Activated CD4-positive, alpha-beta T cell treated with anti-CD3 and anti-CD28 coated beads, Interleukin-10, Interleukin-2, amounts not matched to agents 100 ng/mL and 50 ng/mL, durations not matched to agents 16 hours and 8 hours (primary cell): ENCODE measurements around the gene CIB4.

ENCODE experiments used
- DNase-seq: peaks from one replicate; pipeline ENCODE4 v3.0.0-alpha.2; 2020

Gene CIB4

GRCh38 chr2:26639685-26640243 is 1.4 kb downstream of the CIB4 start:
- DNase-seq = no peak

GRCh38 chr2:26637811-26638310 is 3.3 kb downstream of the CIB4 start:
- no peak for DNase-seq

GRCh38 chr2:26636935-26637334 is 4.2 kb downstream of the CIB4 start:
- no peak for DNase-seq

GRCh38 chr2:26635401-26635800 is 5.8 kb downstream of the CIB4 start:
- no peak for DNase-seq

GRCh38 chr2:26634636-26635230 is 6.4 kb downstream of the CIB4 start:
- DNase-seq = no peak

GRCh38 chr2:26633993-26634595 is 7.1 kb downstream of the CIB4 start:
- no peak for DNase-seq

- no peak for DNase-seq
These were observed 7.7 kb downstream of the CIB4 start for GRCh38 chr2:26633351-26633945.

- no peak for DNase-seq
These were observed 8.5 kb downstream of the CIB4 start for GRCh38 chr2:26632624-26633185.

- no peak for DNase-seq
These were observed 9.6 kb downstream of the CIB4 start for GRCh38 chr2:26631401-26632170.

GRCh38 chr2:26630669-26631360 is 10.4 kb downstream of the CIB4 start:
- no peak for DNase-seq

GRCh38 chr2:26630235-26630634 is 10.9 kb downstream of the CIB4 start:
- no peak for DNase-seq

- no peak for DNase-seq
These were observed 11.4 kb downstream of the CIB4 start for GRCh38 chr2:26629751-26630150.

GRCh38 chr2:26629346-26629630 is 11.9 kb downstream of the CIB4 start:
- no peak for DNase-seq

GRCh38 chr2:26628561-26629345 is 12.4 kb downstream of the CIB4 start:
- DNase-seq = no peak

GRCh38 chr2:26627350-26628105 is 13.6 kb downstream of the CIB4 start:
- DNase-seq = no peak

GRCh38 chr2:26626606-26627005 is 14.6 kb downstream of the CIB4 start:
- no peak for DNase-seq

- no peak for DNase-seq
These were observed 17.3 kb downstream of the CIB4 start for GRCh38 chr2:26623541-26624495.

- DNase-seq = no peak
These were observed 19.5 kb downstream of the CIB4 start for GRCh38 chr2:26621469-26622199.

- DNase-seq = no peak
These were observed 21.0 kb downstream of the CIB4 start for GRCh38 chr2:26620031-26620605.
